NCI-H2081 treated with DMSO at 0.1 percent for 48 hours (cell line): Measurements from ENCODE around the gene TNKS2.
"Not testable (repeated sequence)": the region's sequence is repeated elsewhere in the genome, so short reads cannot be mapped to it uniquely, and the experiment has no call there.

ENCODE experiments used
- DNase-seq: peaks from one replicate; lab custom pipeline; 2025; lab: John Stamatoyannopoulos, UW

The TNKS2 gene

DNA sequence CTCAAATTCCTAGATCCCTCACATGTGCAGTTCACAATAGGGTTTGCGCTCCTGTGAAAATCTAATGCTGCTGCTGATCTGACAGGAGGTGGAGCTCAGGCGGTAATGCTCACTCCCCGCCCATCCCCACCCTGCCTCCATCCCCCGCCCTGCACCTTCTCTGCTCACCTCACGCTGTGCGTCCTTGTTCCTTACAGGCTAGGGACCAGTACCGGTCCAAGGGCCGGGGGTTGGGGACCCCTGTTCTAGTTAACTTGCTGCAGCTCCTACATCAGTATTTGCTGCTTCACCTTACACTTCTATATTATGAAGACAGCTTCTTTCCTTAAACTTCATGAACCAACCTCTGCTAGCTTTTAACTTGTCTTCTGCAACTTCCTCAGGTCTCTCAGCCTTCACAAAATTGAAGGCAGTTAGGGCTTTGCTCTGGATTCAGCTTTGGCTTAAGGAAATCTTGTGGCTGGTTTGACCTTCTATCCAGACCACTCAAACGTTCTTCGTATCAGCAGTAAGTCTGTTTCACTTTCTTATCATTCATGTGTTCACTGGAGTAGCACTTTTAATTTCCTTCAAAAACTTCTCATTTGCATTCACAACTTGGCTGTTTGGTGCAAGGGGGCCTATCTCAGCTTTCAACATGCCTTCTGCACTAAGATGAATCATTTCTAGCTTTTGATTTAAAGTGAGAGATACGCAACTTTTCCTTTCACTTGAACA lies 1.7 kb upstream of the TNKS2 start:
- DNase-seq, result no peak

DNA sequence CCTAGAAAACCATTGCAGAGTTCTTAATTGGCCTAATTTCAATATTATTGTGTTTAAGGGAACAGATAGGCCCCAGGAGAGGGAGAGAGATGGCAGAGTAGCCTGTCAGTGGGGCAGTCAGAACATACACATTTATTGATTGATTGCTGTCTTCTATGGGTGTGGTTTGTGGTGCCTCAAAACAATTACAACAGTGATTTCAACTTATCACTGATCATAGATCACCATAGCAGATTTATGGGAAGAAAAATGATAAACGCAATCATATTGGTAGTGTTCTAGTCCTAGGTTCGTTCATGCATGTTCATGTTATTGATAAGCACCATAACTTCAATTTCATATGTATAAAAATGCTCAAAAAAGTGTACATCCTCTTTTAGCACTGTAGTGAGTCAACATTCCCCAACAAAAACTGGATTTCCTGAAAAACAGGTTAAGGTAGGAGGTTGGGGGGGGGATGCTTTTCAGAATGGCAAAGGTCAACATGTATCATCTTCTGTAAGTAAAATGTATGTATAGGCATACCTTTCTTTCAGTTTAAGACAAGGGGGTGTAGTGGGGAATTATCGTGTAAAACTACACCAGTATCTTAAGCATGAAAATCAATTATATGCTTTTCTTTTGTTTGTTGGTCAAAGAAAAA lies 1.1 kb upstream of the TNKS2 start:
- DNase-seq, result no peak

DNA sequence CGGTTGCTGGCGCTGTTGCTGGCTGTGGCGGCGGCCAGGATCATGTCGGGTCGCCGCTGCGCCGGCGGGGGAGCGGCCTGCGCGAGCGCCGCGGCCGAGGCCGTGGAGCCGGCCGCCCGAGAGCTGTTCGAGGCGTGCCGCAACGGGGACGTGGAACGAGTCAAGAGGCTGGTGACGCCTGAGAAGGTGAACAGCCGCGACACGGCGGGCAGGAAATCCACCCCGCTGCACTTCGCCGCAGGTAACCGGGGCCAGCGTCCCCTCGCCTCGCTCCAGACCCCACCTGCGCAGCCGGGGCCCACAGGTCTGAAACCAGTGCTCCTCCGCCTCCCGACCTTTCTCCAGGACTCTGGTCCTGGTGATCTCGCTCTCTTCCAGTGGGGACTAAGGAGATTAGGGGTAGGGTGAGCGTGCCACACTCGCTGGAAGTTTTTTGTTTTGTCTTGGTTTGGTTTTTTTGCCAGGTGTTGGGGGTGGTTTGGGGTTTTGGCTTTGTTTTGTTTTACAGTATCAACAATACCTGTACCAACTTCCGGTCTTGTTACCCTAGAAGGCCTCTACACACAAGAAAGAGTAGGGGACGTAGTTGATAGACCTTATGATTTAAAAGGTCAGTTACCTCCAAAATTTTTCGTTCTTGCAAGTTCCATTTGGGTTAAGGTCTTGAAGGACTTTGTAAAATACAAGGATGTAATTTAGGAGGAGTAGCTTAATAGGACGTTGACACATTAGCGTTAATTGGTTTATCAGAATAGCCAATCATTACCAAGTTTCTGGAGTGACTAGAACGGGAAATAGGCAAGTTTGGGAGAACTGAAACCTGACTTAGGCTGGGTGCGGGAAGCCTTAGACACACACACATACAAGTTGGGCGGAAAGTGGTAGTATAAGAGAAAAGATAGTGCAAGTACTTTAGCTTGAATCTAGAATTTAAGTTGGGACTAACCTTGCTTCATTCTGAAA lies 704 bp downstream of the TNKS2 start:
- DNase-seq, result no peak

DNA sequence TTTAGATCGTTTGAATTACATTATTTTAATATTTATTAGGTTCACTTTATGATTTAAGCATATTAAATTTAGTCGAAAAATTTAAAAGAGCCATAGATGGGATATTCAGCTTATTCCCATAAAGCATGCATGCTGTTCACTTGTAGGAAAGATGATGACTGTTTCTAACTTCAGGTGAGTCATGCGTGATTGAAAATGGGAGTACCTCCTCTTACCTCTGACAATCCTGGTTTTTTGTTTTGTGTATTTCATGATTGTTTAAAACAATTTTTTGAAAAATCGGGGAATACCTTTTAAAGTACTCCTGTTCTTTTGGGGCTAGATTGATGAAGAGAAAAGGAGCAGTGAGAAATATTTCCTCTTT lies 1.4 kb downstream of the TNKS2 start:
- no peak for DNase-seq

DNA sequence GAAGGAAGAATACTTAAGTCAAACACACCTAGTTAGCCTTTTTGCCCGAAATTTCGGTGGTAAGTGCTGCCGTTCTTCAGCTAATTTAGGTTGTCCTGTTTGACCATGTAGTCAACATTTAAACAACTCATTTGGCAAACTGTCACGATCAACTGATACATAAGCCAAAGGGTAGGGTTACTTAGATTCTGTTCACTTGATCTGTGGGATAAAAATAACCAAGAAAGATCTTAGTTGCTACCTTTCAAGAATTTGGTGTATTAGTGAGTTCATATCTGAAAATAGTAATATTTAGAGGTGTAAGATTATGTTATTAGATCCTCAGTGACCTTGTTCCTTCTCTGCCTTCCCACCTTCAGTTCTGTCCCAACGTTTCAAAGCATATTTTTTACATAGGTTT lies 2.0 kb downstream of the TNKS2 start:
- DNase-seq, result no peak

DNA sequence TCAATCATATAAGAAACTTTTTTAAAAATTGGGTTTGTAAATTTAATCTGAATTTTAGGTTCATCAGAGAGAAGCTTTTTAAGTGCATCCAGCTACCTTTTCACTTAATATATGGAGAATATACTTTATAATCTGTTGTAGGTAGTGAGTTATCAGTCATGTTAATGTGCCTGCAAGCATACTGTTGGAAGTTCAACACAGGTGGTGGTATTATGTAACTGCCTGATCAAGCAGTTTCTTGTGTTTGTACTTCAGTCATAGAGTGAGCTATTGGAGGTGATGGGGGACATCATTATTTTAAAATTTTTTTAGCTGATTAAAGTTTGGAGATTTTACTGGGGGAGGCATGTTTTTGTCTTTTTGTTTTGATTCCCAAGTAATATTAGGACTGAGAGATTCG lies 2.5 kb downstream of the TNKS2 start:
- DNase-seq, result no peak

DNA sequence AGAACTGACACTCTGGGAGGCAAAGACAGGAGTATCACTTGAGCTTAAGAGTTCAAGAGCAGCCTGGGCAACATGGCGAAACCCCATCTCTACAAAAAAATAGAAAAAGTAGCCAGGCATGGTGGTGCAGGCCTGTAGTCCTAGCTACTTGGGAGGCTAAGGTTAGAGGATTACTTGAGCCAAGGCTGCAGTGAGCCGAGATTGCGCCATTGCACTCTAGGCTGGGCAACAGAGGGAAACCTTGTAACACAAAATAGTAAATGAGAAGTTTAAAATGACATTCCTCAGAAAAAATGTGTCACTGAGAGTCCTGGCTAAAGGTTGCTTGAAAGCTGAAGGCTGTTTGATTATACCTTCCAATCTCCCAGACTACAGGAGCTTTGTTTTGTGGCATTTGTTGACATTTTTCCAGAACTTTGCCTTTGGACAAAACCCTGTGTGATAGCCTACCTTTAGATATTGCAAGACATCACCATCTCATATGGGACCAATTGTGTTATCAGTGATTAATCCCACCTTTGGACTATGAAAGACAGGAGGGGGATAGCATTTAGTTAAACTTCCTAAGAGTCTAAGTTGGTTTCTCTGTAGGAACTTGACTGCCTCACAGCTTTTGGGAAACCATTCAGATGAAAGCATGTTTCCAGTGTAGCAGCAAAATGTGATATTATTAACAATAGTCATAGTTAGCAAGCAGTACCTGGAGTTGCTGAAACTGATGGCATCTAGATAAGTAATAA lies 5.3 kb downstream of the TNKS2 start:
- no peak for DNase-seq

DNA sequence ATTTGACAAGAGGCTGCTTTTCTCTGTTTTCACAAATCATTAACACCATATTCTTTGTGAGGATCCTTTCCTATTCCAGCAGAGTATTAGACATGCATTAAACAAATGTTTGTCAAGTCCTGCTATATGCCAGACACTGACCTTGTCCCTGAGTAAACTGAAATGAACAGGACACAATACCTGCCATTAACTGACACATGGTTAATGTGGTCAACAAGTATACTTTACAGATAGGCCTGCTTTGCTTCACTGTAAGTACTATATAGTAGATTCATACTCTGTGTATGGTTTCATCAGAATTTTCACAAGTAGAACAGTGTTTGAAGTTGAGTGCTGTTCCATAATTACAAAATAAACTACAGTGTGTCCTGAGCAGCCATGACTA lies 5.9 kb downstream of the TNKS2 start:
- no peak for DNase-seq

DNA sequence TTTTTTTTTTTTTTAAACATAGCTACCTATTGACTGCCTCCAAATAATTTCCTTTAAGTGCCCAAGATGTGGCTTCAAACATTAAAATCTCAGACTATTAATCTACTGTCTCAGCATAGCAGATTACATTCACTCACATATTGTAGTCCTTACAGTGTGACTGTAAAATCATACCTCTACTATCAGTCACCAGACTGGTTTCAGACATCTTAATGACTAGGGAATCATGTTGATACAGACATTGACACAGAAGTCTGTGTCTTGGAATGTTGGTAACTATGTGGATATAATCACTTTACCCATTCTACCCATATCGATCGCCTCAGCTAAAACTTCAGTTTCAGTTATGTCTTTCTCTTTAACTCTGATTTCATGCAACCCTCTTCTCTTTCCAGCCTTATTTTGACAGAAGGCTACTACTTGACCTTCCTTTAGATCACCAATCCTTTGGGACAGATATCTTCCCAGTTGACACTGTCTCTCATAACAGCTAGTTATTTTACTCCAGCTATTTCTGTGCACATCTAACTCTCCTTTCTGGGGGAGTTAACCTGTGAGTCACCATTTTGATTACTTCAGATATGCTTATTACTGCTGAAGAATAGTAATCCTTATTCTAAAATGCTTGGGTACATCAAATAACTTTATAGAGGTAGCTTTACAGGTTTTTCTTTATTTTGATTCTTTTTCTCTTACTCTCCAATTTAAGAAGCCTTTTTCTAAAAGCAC lies 7.0 kb downstream of the TNKS2 start:
- DNase-seq, result no peak

DNA sequence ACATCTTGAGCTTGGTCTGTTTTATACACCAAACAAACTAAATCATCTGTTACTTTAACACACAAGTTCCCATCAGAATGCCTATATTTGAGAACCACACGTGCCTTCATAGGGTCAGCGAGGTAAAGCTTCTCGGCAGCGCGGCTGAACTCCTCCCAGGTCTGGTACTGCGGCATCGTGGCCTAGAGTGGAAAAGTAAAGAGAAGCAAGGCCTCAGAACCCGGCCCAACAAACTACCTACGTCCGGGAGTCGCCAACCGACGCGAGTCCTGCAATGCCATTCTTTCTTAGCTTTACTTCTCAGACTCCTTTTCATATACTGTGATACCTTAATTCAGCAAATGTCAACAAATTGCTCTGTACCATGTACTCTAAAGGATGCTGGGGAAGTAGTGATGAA lies 9.0 kb downstream of the TNKS2 start:
- DNase-seq, result not testable (repeated sequence)

DNA sequence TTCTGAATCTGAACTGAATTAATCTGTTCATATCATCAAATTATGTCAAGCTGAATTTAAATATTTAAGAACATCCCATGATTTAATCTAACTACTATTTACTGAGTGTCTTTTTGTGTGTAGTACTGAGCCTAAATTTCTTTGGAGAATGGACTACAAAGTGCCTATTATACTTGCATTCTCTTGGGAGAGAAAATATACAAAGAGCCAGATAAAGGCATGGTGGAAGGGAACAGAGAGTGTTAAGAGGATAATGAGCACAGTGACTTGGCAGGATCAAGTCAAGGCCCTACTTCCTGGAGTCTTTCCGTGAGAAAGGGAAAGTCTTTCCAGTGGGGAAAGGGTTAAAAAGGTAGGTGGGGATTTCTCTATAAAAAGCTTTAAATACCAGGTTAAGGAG lies 15.0 kb downstream of the TNKS2 start:
- no peak for DNase-seq

DNA sequence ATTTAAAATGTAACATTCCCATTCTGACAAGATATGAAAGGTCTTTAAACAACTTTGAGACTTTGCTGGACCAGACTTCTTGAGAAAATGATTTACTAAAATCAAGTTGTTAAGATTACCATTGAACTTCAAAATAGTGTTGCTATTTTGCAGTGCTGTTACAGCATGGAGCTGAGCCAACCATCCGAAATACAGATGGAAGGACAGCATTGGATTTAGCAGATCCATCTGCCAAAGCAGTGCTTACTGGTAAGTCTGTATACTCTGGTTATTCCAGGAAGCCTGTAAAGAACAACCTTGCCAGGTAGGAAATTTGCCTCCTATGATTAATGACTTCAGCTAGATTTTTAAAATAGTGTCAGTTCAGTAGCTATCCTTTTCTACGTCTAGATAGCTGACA lies 18.8 kb downstream of the TNKS2 start:
- no peak for DNase-seq

DNA sequence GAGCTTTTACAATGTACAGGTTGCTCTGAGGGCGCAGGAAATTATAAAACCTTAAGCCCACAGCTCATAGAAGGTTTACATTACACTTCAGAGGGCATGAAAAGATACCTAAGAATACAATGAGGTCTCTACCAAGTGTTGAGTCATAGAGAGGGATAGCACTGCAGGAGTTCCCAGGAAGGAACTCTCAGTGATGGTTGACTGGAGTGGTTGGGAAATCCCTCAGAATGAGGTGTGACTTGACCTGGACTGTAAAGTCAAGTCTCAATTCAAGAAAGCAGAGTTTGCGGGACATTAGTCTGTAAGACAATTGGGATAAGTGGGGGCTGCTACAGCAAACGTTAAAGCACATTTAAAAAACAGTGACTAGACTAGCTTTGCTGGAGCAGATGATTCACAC lies 21.9 kb downstream of the TNKS2 start:
- DNase-seq, result no peak

DNA sequence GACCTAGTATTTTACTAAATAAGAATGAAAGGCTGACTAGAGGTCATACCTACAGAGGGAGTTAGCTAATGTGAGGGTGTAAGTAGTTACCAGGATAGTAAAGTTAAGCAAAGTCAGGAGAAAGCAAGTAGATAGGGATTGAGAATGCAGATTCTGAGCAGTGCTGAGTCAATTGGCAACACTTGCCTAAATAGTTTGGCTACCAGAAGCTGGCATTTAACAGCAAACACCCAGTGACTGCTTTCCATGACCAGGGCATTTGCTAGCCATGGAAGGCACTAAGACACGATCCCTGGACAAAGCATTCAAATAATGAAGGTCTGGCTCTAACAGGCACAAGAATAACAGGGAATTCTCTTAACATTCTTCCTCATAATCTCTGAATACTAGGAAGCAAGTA lies 25.9 kb downstream of the TNKS2 start:
- no peak for DNase-seq

DNA sequence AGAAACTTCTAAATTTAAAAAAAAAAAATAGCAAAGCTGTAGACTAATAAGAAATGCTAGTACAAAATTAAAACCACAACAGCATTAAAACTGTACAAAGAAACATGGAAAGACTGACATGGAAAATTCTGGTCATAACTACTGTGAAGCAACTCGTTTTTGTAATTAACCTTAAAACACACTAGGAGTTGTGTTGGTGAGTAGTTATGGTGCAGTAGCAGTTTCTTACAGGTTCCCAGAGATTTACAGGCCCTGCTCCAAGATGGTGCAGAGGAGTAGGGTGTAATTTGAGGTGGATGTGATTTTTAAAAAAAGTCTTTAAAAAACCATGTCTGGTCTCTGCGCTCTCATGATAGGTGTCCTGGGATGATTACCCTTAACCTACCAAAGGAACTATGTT lies 31.0 kb downstream of the TNKS2 start:
- no peak for DNase-seq

DNA sequence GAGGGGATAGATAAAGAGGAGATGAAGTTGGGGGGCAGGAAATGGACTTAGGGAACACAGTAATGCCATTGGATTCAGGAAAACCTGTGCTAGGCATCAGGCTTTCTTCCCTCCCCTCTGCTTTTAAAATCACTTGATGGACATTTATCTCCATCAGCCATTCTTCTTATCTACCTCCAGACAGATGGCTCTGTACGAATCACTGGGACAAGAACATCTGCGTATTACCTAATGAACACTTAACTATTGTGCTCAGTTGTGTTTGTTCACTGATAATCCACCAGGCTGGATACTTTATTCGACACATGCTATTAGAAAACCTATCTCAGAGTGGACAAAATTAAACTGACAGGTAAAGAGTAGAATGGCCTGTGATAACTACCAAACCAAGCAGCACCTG lies 40.0 kb downstream of the TNKS2 start:
- DNase-seq, result no peak

DNA sequence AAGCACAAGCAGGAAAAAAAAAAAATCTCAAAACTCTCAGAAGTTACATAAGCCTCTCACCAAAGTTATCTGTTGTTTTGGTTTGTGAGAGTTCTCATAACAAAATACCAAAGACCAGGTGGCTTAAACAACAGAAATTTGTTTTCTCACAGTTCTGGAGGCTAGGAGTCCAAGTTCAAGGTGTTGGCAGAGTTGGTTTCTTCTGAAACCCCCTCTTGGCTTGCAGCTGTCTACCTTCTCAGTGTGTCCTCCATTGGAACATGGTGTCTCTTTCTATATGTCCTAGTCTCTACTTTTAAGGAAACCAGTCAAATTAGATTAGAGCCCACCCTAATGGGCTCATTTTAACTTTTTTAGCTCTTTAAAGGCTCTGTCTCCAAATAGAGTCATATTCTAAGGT lies 44.9 kb downstream of the TNKS2 start:
- DNase-seq, result no peak

DNA sequence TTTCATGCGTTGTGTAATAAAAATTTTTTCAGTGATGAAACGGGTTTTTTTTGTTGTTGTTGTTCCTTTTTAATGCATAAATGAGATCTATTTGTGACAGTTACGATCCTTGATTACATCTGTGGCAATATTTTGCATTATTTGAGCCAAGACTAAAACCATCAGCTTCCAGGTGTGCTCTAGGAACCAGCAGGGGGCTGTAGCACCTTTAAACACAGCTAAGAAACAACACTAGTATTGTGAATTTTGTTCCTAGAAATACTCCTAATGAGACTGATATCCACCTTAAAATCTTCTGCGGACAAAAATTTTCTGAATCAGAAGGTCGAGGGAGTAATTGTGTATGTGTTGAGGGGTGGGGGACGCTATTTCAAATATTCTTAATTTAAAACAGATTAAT lies 58.4 kb downstream of the TNKS2 start:
- no peak for DNase-seq

DNA sequence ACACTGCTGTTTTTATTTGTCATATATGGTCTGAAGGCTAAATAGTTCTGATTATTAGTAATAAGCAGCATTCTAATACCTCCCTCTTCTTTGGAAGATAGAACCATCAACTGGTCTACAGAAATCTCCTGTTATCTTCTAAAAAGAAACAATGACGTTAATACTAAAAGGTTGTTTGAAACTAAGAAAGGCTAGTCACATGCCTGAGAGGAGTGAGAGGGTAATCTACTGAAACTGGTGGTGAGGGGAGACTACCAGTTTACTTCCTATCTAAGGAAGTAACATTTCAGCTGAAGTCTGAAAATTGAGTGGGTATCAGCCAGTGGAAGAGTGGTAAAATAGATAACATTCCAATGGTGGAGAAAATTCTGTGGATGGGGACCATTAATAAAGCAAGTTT lies 62.7 kb downstream of the TNKS2 start:
- no peak for DNase-seq

DNA sequence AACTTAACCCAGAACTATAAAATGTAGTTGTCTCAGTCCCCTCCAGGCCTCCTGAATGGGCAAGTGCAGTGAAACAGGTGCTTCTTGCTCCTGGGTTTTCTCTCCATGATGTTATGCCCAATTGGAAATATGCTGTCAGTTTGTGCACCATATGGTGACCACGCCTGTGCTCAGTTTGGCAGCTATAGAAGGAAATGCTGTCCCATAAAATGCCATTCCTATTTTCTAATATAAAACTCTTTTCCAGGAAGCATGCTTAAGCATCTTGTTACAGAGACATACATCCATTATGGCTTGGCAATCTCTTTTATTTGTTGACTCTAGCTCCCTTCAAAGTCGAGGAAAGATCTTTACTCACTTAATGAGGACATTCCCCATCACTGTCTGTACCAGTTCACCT lies 65.9 kb downstream of the TNKS2 start:
- DNase-seq, result no peak

DNA sequence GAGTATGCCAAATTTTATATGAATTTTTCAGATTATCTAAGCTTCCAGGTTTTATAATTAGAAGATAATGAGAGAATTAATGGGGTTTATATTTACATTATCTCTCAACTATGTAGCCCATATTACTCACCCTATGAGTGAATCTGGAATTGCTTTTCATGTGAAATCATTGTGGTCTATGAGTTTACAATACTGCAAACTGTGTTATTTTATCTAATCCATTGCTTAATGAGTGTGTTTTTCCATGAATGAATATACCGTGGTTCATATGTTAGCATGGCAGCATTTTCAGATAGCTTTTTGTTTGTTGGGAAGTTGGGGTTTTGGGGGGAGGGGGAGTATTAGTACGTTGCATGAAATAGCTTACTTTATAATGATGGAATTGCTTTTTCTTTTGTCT lies 66.5 kb downstream of the TNKS2 start:
- DNase-seq, result no peak
